Measurements from ENCODE around the gene NOP14. TPM values are rescaled to one million over a fixed set of nuclear protein-coding genes. Genes with fewer than 3 reads are reported as not detected.

Gene NOP14
- total and polyA plus RNA-seq, 2 donors (not counting 3 experiments of a cell fraction or from before 2014, with no cell fraction given), result 9.5 to 45.2 TPM

DNA sequence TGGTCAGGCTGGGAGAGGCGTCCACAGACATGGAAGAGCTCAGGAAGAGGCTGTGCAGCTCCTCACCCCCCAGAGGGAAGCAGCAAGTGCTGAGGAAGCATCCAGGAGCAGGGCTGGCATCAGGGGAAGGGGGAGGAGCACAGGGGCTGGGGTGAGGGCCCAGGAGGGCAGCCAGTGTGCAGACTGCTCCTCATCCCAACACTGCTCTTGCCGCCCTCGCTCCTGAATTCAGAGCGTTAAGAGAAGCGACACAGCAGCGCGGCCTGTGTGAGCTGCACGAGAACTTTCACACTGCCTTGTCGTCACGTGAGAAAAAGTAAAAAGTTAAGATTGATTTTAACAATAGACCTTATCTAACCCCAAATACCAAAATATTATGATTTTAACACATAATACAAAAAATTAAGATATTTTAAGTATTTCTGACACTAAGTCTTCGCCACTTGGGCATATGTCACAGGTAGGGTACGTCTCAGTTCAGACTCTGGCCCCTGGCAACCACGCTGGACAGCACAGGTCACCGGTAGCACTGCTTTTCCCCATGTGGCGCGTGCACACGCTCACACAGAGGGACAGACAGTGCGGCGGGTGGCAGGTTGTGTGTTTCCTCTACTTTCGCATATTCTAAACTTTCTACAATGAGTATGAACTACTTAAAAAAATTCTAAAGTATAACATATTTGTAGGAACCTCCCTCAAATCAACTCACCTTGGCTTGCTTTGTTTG lies 19.7 kb downstream of the NOP14 start:
- BruUV-seq (replicated peaks), result no TSS peak
- ChIA-PET CTCF (interaction anchor here (2.3 kb wide), 1 partner anchor 8 kb away, joined by 5 read pairs; no protein-coding TSS in a partner anchor), POLR2A (no interaction called here)
- intact Hi-C loops (cut with micrococcal nuclease) (no loop called here), dilution Hi-C loops (cut with MboI; ENCODE audit: extremely low pct_ligation_motif_present, low sequenced_read_pairs) (no loop called here)
- no peak overlapping the region for H3K4me2 ChIP-seq (ENCODE audit: insufficient read depth, low read length)
- no peak for DNase-seq (ENCODE audit: low read depth, low spot score)
- H4K20me1 ChIP-seq (replicated peaks; ENCODE audit: control insufficient read depth, extremely low read depth, insufficient read depth, low read length), result no peaks in the 10 kb centered on the region
- no peak overlapping the region for H3K27ac ChIP-seq (ENCODE audit: insufficient read depth, low read depth, low read length)
- no peak overlapping the region for H2AFZ ChIP-seq (ENCODE audit: low read depth, low read length)
- peaks cover 31 to 83% of the 10 kb centered on the region in 2 experiments for H3K36me3 ChIP-seq (ENCODE audit: control insufficient read depth in 2 of 2, extremely low read depth in 1 of 2, insufficient read depth in 2 of 2, low read length in 2 of 2)
- H3K9me1 ChIP-seq (replicated peaks; ENCODE audit: control insufficient read depth, extremely low read depth, insufficient read depth, low read length), result no peaks in the 10 kb centered on the region
- H3K4me3 ChIP-seq (replicated peaks in 1 of 3; ENCODE audit: insufficient read depth in 1 of 3, low read depth in 1 of 3, low read length in 3 of 3), result no peak overlapping the region
- no peak for TF ChIP-seq GATA2 (IDR thresholded peaks at IDR 0.05; ENCODE audit: insufficient read depth, insufficient read length, low read depth, low read length)
- no peak for TF ChIP-seq MYC (IDR thresholded peaks at IDR 0.05; ENCODE audit: low read depth, low read length)
- TF ChIP-seq, protein P1, sequence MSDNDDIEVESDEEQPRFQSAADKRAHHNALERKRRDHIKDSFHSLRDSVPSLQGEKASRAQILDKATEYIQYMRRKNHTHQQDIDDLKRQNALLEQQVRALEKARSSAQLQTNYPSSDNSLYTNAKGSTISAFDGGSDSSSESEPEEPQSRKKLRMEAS (IDR thresholded peaks at IDR 0.05; ENCODE audit: insufficient read depth, insufficient read length), result no peak
- TF ChIP-seq EZH2 (IDR thresholded peaks at IDR 0.05; ENCODE audit: borderline replicate concordance, low read depth, low read length, severe bottlenecking), result no peak
- TF ChIP-seq, protein P2, sequence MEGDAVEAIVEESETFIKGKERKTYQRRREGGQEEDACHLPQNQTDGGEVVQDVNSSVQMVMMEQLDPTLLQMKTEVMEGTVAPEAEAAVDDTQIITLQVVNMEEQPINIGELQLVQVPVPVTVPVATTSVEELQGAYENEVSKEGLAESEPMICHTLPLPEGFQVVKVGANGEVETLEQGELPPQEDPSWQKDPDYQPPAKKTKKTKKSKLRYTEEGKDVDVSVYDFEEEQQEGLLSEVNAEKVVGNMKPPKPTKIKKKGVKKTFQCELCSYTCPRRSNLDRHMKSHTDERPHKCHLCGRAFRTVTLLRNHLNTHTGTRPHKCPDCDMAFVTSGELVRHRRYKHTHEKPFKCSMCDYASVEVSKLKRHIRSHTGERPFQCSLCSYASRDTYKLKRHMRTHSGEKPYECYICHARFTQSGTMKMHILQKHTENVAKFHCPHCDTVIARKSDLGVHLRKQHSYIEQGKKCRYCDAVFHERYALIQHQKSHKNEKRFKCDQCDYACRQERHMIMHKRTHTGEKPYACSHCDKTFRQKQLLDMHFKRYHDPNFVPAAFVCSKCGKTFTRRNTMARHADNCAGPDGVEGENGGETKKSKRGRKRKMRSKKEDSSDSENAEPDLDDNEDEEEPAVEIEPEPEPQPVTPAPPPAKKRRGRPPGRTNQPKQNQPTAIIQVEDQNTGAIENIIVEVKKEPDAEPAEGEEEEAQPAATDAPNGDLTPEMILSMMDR (IDR thresholded peaks at IDR 0.05; ENCODE audit: extremely low read depth in 1 of 2, insufficient read depth in 1 of 2, low read depth in 1 of 2, low read length in 2 of 2), result no peak
- no peak for TF ChIP-seq POLR2AphosphoS5 (IDR thresholded peaks at IDR 0.05; ENCODE audit: insufficient read depth, low read depth, low read length)
- TF ChIP-seq FOS (IDR thresholded peaks at IDR 0.05; ENCODE audit: borderline replicate concordance, insufficient read depth, low read length), result no peak
- no peak for TF ChIP-seq JUN (IDR thresholded peaks at IDR 0.05; ENCODE audit: borderline replicate concordance, insufficient read depth, insufficient read length, low read depth)
- no peak for TF ChIP-seq POLR2A (IDR thresholded peaks at IDR 0.05; ENCODE audit: low read depth, low read length)
- no peak overlapping the region for H3K9ac ChIP-seq (replicated peaks; ENCODE audit: extremely low read depth, insufficient read depth, low read length)
- no peaks in the 10 kb centered on the region for H3K9me3 ChIP-seq (replicated peaks; ENCODE audit: control insufficient read depth, insufficient read depth, low read length)
- FAIRE-seq, result no peak
- no peaks in the 10 kb centered on the region for H3K4me1 ChIP-seq (ENCODE audit: control insufficient read depth, extremely low read depth, insufficient read depth, low read length)
- H3K79me2 ChIP-seq (ENCODE audit: control insufficient read depth, insufficient read depth, low read length), result no peaks in the 10 kb centered on the region
- H3K27me3 ChIP-seq (ENCODE audit: control insufficient read depth in 2 of 2, insufficient read depth in 2 of 2, low read length in 2 of 2), result no peaks in the 10 kb centered on the region

All from endothelial cell of umbilical vein (primary cell).